MCF 10A (cell line): ENCODE results near the gene HSPA1L. TPM values are rescaled to one million over a fixed set of nuclear protein-coding genes. Genes with fewer than 3 reads are reported as not detected.

ENCODE experiments used
- BruUV-seq: library from RNA; stranded (reverse); fragments of 400-500 nt; replicated peaks from 2 replicates; lab custom pipeline; 2021; lab: Mats Ljungman, UMichigan
- CTCF ChIA-PET: fragments of 300-600 bp; sonication (Branson Sonifier 250); formaldehyde crosslinking; extraction: SDS; loops from one replicate; lab custom pipeline; 2021; ENCODE audit warnings: antibody characterized with exemption, inconsistent platforms; lab: Yijun Ruan, JAX
- POLR2A ChIA-PET: fragments of 300-600, 350-650 bp; sonication (Branson Sonifier 250); formaldehyde crosslinking; extraction: SDS; loops from one replicate; lab custom pipeline; 2020; ENCODE audit warnings: antibody characterized with exemption, inconsistent platforms; lab: Yijun Ruan, JAX
- DNase-seq: peaks from one replicate; pipeline ENCODE4 v3.0.0-alpha.2; 2018; ENCODE audit not compliant: unreplicated experiment
- H3K27ac Mint-ChIP-seq: one replicate; pipeline ENCODE4 v1.8.0; 2022; ENCODE audit warnings: mild to moderate bottlenecking, low read depth, mixed read lengths; ENCODE audit not compliant: unreplicated experiment
- H3K27me3 Mint-ChIP-seq: one replicate; pipeline ENCODE4 v1.8.0; 2022; ENCODE audit warnings: mixed read lengths; ENCODE audit not compliant: insufficient read depth, unreplicated experiment
- H3K36me3 Mint-ChIP-seq: one replicate; pipeline ENCODE4 v1.8.0; 2022; ENCODE audit warnings: mild to moderate bottlenecking, moderate library complexity, mixed read lengths; ENCODE audit not compliant: insufficient read depth, unreplicated experiment
- H3K4me1 Mint-ChIP-seq: one replicate; pipeline ENCODE4 v1.8.0; 2022; ENCODE audit warnings: mixed read lengths; ENCODE audit not compliant: insufficient read depth, unreplicated experiment
- H3K4me3 Mint-ChIP-seq: one replicate; pipeline ENCODE4 v1.8.0; 2022; ENCODE audit warnings: mild to moderate bottlenecking, moderate library complexity, mixed read lengths; ENCODE audit not compliant: unreplicated experiment
- H3K9me3 Mint-ChIP-seq: one replicate; pipeline ENCODE4 v1.8.0; 2022; ENCODE audit warnings: mixed read lengths; ENCODE audit not compliant: unreplicated experiment
- CTCF ChIP-seq: fragments of 200-600 bp; IDR thresholded peaks from one replicate; pipeline ENCODE4 v1.8.0; 2022; ENCODE audit warnings: antibody characterized with exemption, mild to moderate bottlenecking; ENCODE audit not compliant: unreplicated experiment
- intact Hi-C: fragments of 100-400 bp; cut with micrococcal nuclease; formaldehyde crosslinking; loops from 2 replicates; pipeline ENCODE4 v1.14.1; 2022
- total RNA-seq: library from RNA; stranded (reverse); gene quantifications from 2 replicates; pipeline ENCODE4 v1.2.3, GENCODE V29; 2022

Gene HSPA1L
- total RNA-seq, 1 experiment from 2014 or later: 0.35 TPM

- no peak for TF ChIP-seq CTCF
- no TSS peak for BruUV-seq
- H3K36me3 Mint-ChIP-seq: no peaks in the 10 kb centered on the region
- no peaks in the 10 kb centered on the region for H3K9me3 Mint-ChIP-seq
- no peak within 1 kb of the TSS for H3K4me3 Mint-ChIP-seq
- intact Hi-C loops: no loop called here
- no peaks in the 10 kb centered on the region for H3K4me1 Mint-ChIP-seq
- CTCF ChIA-PET: no interaction called here
- H3K27ac Mint-ChIP-seq: no peak within 1 kb of the TSS
- POLR2A ChIA-PET: no interaction called here
- H3K27me3 Mint-ChIP-seq: no peaks in the 10 kb centered on the region
- no peak for DNase-seq
Measured at GRCh38 chr6:31762356-31762755, 52.7 kb downstream of the HSPA1L start, which contains the start of gene SAPCD1. Gene SAPCD1, plus strand, starts transcription at chr6:31762656. Its CDS starts 399 bp downstream, at chr6:31763055.

GRCh38 chr6:31761343-31761742, 53.7 kb downstream of the HSPA1L start:
- no TSS peak for BruUV-seq
- H3K27ac Mint-ChIP-seq: no peak overlapping the region
- H3K9me3 Mint-ChIP-seq: no peaks in the 10 kb centered on the region
- no peak overlapping the region for H3K4me3 Mint-ChIP-seq
- CTCF ChIA-PET: no interaction called here
- H3K36me3 Mint-ChIP-seq: peaks cover 4% of the 10 kb centered on the region
- intact Hi-C loops: no loop called here
- no peak for DNase-seq
- TF ChIP-seq CTCF: no peak
- no peaks in the 10 kb centered on the region for H3K4me1 Mint-ChIP-seq
- POLR2A ChIA-PET: no interaction called here
- H3K27me3 Mint-ChIP-seq: no peaks in the 10 kb centered on the region

GRCh38 chr6:31760790-31761189, 54.3 kb downstream of the HSPA1L start:
- H3K4me3 Mint-ChIP-seq: no peak overlapping the region
- DNase-seq: no peak
- no TSS peak for BruUV-seq
- intact Hi-C loops: no loop called here
- POLR2A ChIA-PET: no interaction called here
- H3K4me1 Mint-ChIP-seq: no peaks in the 10 kb centered on the region
- CTCF ChIA-PET: no interaction called here
- H3K27me3 Mint-ChIP-seq: no peaks in the 10 kb centered on the region
- H3K36me3 Mint-ChIP-seq: peaks cover 4% of the 10 kb centered on the region
- no peak for TF ChIP-seq CTCF
- H3K27ac Mint-ChIP-seq: no peak overlapping the region
- no peaks in the 10 kb centered on the region for H3K9me3 Mint-ChIP-seq

Other genes with a start within 250 kb of the HSPA1L start
- not detected in 2 replicates for gene LTA, start 243.0 kb downstream of the HSPA1L start, total RNA-seq
- gene TNF, start 239.7 kb downstream of the HSPA1L start, total RNA-seq: not detected in 2 replicates
- gene LTB, start 232.9 kb downstream of the HSPA1L start, total RNA-seq: 0.37 TPM in 1 of 2 replicates, not detected in the other
- not detected in 2 replicates for gene LST1, start 229.0 kb downstream of the HSPA1L start, total RNA-seq
- not detected in 2 replicates for gene NCR3, start 222.3 kb downstream of the HSPA1L start, total RNA-seq
- gene AIF1, start 200.0 kb downstream of the HSPA1L start, total RNA-seq: not detected in 2 replicates
- 247 and 266 TPM in 2 replicates for gene PRRC2A, start 194.6 kb downstream of the HSPA1L start, total RNA-seq
- 290 and 291 TPM in 2 replicates for gene BAG6, start 162.6 kb downstream of the HSPA1L start, total RNA-seq
- 5.0 and 5.2 TPM in 2 replicates for gene APOM, start 159.4 kb downstream of the HSPA1L start, total RNA-seq
- 15.5 and 16.6 TPM in 2 replicates for gene C6orf47, start 154.5 kb downstream of the HSPA1L start, total RNA-seq
- gene GPANK1, start 150.3 kb downstream of the HSPA1L start, total RNA-seq: 13.0 and 13.6 TPM in 2 replicates
- 197 and 209 TPM in 2 replicates for gene CSNK2B, start 149.2 kb downstream of the HSPA1L start, total RNA-seq
- gene LY6G5B, start 145.3 kb downstream of the HSPA1L start, total RNA-seq: 14.4 and 16.0 TPM in 2 replicates
- gene LY6G5C, start 134.2 kb downstream of the HSPA1L start, total RNA-seq: 0.64 and 1.4 TPM in 2 replicates
- 32.1 and 42.7 TPM in 2 replicates for gene ABHD16A, start 112.0 kb downstream of the HSPA1L start, total RNA-seq
- not detected in 2 replicates for gene LY6G6F, start 108.4 kb downstream of the HSPA1L start, total RNA-seq
- not detected in 2 replicates for gene LY6G6D, start 99.9 kb downstream of the HSPA1L start, total RNA-seq
- gene LY6G6C, start 93.5 kb downstream of the HSPA1L start, total RNA-seq: 0.32 TPM in 1 of 2 replicates, not detected in the other
- gene MPIG6B, start 91.9 kb downstream of the HSPA1L start, total RNA-seq: not detected in 2 replicates
- 8.5 and 13.5 TPM in 2 replicates for gene DDAH2, start 86.0 kb downstream of the HSPA1L start, total RNA-seq
- gene CLIC1, start 78.8 kb downstream of the HSPA1L start, total RNA-seq: 511 and 632 TPM in 2 replicates
- gene MSH5, start 75.3 kb downstream of the HSPA1L start, total RNA-seq: 36.6 and 43.1 TPM in 2 replicates
- gene SAPCD1, start 52.6 kb downstream of the HSPA1L start, total RNA-seq: 4.3 and 5.1 TPM in 2 replicates
- 2.0 and 3.1 TPM in 2 replicates for gene VWA7, start 38.0 kb downstream of the HSPA1L start, total RNA-seq
- 133 and 200 TPM in 2 replicates for gene VARS1, start 19.5 kb downstream of the HSPA1L start, total RNA-seq
- gene LSM2, start 8.3 kb downstream of the HSPA1L start, total RNA-seq: 36.9 and 47.4 TPM in 2 replicates
- gene HSPA1A, start 260 bp upstream of the HSPA1L start, total RNA-seq: 20.3 and 34.0 TPM in 2 replicates
- gene HSPA1B, start 12.5 kb upstream of the HSPA1L start, total RNA-seq: 29.8 and 51.6 TPM in 2 replicates
- 19.7 and 43.8 TPM in 2 replicates for gene NEU1, start 47.5 kb upstream of the HSPA1L start, total RNA-seq
- not detected in 2 replicates for gene SLC44A4, start 63.7 kb upstream of the HSPA1L start, total RNA-seq
- gene EHMT2, start 82.4 kb upstream of the HSPA1L start, total RNA-seq: 20.2 and 21.8 TPM in 2 replicates
- 3.6 and 4.0 TPM in 2 replicates for gene ZBTB12, start 86.8 kb upstream of the HSPA1L start, total RNA-seq
- not detected in 2 replicates for gene C2, start 112.4 kb upstream of the HSPA1L start, total RNA-seq
- gene CFB, start 130.8 kb upstream of the HSPA1L start, total RNA-seq: 24.5 and 24.6 TPM in 2 replicates
- gene NELFE, start 143.7 kb upstream of the HSPA1L start, total RNA-seq: 90.7 and 113 TPM in 2 replicates
- gene SKIC2, start 143.9 kb upstream of the HSPA1L start, total RNA-seq: 53.1 and 66.2 TPM in 2 replicates
- gene DXO, start 156.9 kb upstream of the HSPA1L start, total RNA-seq: 39.1 and 41.4 TPM in 2 replicates
- 7.7 and 16.2 TPM in 2 replicates for gene C4A, start 166.8 kb upstream of the HSPA1L start, total RNA-seq
- 7.7 and 12.7 TPM in 2 replicates for gene C4B, start 199.5 kb upstream of the HSPA1L start, total RNA-seq
- 0.33 and 0.88 TPM in 2 replicates for gene CYP21A2, start 223.1 kb upstream of the HSPA1L start, total RNA-seq